ENCODE data around the gene KIAA1755. TPM values are rescaled to one million over a fixed set of nuclear protein-coding genes. Genes with fewer than 3 reads are reported as not detected.

Gene KIAA1755
- total RNA-seq, 1 experiment from 2014 or later, result 0.22 TPM

DNA sequence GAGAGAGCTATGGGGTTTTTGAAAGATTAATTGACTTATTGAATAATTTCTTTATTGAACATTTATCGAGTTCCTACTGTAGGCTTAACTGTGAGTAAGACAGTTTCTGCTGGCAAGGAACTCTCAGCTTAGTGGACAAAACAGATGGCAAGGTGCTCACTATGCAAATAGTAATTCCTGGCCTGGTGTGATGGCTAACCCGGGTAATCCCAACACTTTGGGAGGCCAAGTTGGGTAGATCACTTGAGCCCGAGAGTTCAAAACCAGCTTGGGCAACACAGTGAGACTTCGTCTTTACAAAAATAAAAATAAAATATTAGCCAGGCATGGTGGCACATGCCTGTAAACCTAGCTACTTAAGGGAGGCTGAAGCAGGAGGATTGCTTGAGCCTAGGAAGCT, 82.0 kb downstream of the KIAA1755 start:
- H3K79me2 ChIP-seq (ENCODE audit: low read depth), result no peaks in the 10 kb centered on the region
- TF ChIP-seq EZH2 (IDR thresholded peaks at IDR 0.05; ENCODE audit: low read depth), result no peak
- TF ChIP-seq, protein P1, sequence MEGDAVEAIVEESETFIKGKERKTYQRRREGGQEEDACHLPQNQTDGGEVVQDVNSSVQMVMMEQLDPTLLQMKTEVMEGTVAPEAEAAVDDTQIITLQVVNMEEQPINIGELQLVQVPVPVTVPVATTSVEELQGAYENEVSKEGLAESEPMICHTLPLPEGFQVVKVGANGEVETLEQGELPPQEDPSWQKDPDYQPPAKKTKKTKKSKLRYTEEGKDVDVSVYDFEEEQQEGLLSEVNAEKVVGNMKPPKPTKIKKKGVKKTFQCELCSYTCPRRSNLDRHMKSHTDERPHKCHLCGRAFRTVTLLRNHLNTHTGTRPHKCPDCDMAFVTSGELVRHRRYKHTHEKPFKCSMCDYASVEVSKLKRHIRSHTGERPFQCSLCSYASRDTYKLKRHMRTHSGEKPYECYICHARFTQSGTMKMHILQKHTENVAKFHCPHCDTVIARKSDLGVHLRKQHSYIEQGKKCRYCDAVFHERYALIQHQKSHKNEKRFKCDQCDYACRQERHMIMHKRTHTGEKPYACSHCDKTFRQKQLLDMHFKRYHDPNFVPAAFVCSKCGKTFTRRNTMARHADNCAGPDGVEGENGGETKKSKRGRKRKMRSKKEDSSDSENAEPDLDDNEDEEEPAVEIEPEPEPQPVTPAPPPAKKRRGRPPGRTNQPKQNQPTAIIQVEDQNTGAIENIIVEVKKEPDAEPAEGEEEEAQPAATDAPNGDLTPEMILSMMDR (conservative IDR thresholded peaks at IDR 0.05), result no peak
- H3K4me2 ChIP-seq, result no peak overlapping the region
- no peak overlapping the region for H3K27ac ChIP-seq
- peaks cover 51% of the 10 kb centered on the region for H3K4me1 ChIP-seq (replicated peaks; ENCODE audit: insufficient read depth)
- no peaks in the 10 kb centered on the region for H3K36me3 ChIP-seq (ENCODE audit: low read depth)
- no peaks in the 10 kb centered on the region for H3K9me3 ChIP-seq (ENCODE audit: insufficient read depth, low read depth)
- no peaks in the 10 kb centered on the region for H3K9me2 ChIP-seq (ENCODE audit: insufficient read depth)
- peaks cover 50% of the 10 kb centered on the region for H3F3A ChIP-seq (ENCODE audit: insufficient read depth, low read depth)
- H3K27me3 ChIP-seq (ENCODE audit: insufficient read depth, low read depth), result no peaks in the 10 kb centered on the region
- POLR2A ChIA-PET (ENCODE audit: unreplicated experiment), result no interaction called here
- BruUV-seq (replicated peaks), result no TSS peak
- H3K4me3 ChIP-seq, result no peak overlapping the region
- no peak for DNase-seq
- H2AFZ ChIP-seq, result no peak overlapping the region
- no peaks in the 10 kb centered on the region for H4K20me1 ChIP-seq (ENCODE audit: insufficient read depth)
- CTCF ChIA-PET, result interaction anchor here (0.6 kb wide), 1 partner anchor 102 kb away, joined by 6 read pairs; no protein-coding TSS in a partner anchor
- intact Hi-C loops (cut with micrococcal nuclease; ENCODE audit: unreplicated experiment), result no loop called here

DNA sequence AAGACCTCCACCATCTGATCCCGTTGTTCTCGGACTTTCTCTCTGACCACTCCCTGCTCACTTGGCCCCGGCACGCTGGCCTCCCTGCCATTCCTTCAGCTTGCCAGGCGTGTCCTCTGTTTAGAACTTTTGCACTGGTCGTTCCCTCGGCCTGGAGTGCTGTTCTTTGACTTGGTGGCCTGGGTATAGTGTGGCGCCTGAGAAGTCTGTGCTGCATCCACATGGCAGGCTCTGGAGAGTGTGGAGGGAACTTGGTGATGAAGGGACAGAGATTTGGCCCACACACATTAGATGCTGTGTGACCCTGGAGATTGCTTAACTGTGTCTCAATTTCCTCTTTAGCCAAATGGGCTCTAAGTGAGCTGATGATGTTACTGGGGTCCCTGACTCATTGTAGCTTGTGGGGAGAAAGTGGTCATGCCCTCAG, 82.5 kb downstream of the KIAA1755 start:
- BruUV-seq (replicated peaks), result no TSS peak
- Histone ChIP-seq H3K4me3 (no peak overlapping the region), H3F3A (ENCODE audit: insufficient read depth, low read depth) (peaks cover 46% of the 10 kb centered on the region), H3K9me3 (ENCODE audit: insufficient read depth, low read depth) (no peaks in the 10 kb centered on the region), H3K4me1 (replicated peaks; ENCODE audit: insufficient read depth) (peaks cover 50% of the 10 kb centered on the region), H3K79me2 (ENCODE audit: low read depth) (no peaks in the 10 kb centered on the region), H3K9me2 (ENCODE audit: insufficient read depth) (no peaks in the 10 kb centered on the region), H3K4me2 (no peak overlapping the region), H3K36me3 (ENCODE audit: low read depth) (no peaks in the 10 kb centered on the region), H3K27me3 (ENCODE audit: insufficient read depth, low read depth) (no peaks in the 10 kb centered on the region), H2AFZ (no peak overlapping the region), H3K27ac (no peak overlapping the region), H4K20me1 (ENCODE audit: insufficient read depth) (no peaks in the 10 kb centered on the region)
- TF ChIP-seq, protein P1 (conservative IDR thresholded peaks at IDR 0.05), result no peak
- no peak for TF ChIP-seq EZH2 (IDR thresholded peaks at IDR 0.05; ENCODE audit: low read depth)
- intact Hi-C loops (cut with micrococcal nuclease; ENCODE audit: unreplicated experiment), result no loop called here
- no peak for DNase-seq
- CTCF ChIA-PET, result interaction anchor here (0.6 kb wide), 1 partner anchor 102 kb away, joined by 6 read pairs; no protein-coding TSS in a partner anchor
- POLR2A ChIA-PET (ENCODE audit: unreplicated experiment), result no interaction called here

DNA sequence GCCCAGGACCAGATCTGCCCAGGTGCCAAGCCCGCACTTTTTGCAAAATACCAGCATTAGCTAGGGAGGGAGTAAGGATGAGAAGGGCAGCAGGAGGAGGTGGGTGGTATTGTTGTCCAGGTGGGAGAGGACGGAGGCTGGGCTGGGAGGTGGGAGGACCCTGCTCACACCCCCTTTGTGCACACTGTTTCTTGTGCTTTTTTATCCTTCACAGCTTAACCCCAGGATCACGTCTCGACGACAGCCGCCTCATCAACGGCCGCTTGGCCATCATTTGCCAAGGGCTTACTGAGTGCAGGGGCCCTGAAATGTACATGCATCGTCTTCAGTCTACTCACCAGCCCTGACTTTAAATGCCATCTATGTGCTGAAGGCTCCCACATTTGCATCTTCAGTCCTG, 83.3 kb downstream of the KIAA1755 start:
- Histone ChIP-seq H3K4me2 (no peak overlapping the region), H3K4me3 (no peak overlapping the region), H3K27ac (no peak overlapping the region), H3K36me3 (ENCODE audit: low read depth) (no peaks in the 10 kb centered on the region), H2AFZ (no peak overlapping the region), H3K9me2 (ENCODE audit: insufficient read depth) (no peaks in the 10 kb centered on the region), H4K20me1 (ENCODE audit: insufficient read depth) (no peaks in the 10 kb centered on the region), H3K9me3 (ENCODE audit: insufficient read depth, low read depth) (no peaks in the 10 kb centered on the region), H3K79me2 (ENCODE audit: low read depth) (no peaks in the 10 kb centered on the region), H3K4me1 (replicated peaks; ENCODE audit: insufficient read depth) (peaks cover 50% of the 10 kb centered on the region), H3F3A (ENCODE audit: insufficient read depth, low read depth) (peaks cover 40% of the 10 kb centered on the region), H3K27me3 (ENCODE audit: insufficient read depth, low read depth) (no peaks in the 10 kb centered on the region)
- POLR2A ChIA-PET (ENCODE audit: unreplicated experiment), result no interaction called here
- TF ChIP-seq EZH2 (IDR thresholded peaks at IDR 0.05; ENCODE audit: low read depth), result no peak
- TF ChIP-seq, protein P1 (conservative IDR thresholded peaks at IDR 0.05), result no peak
- intact Hi-C loops (cut with micrococcal nuclease; ENCODE audit: unreplicated experiment), result no loop called here
- CTCF ChIA-PET, result interaction anchor here (0.7 kb wide), 1 partner anchor 119 kb away, joined by 7 read pairs; no protein-coding TSS in a partner anchor
- no peak for DNase-seq
- BruUV-seq (replicated peaks), result no TSS peak

All from PC-9 (cell line).